ENCODE results near the gene CYRIA. TPM values are rescaled to one million over a fixed set of nuclear protein-coding genes. Genes with fewer than 3 reads are reported as not detected.

The CYRIA gene
- total and polyA plus RNA-seq, 10 of the 15 experiments (the other 5 are each of a cell fraction or from before 2014, with no cell fraction given) = 3.0 to 13.1 (median 8.5) TPM

GRCh38 chr2:16693854-16694253 lies 28.2 kb upstream of the CYRIA start:
- Histone ChIP-seq H4K20me1 (ENCODE audit: control insufficient read depth, insufficient read depth) (no peaks in the 10 kb centered on the region), H3K9ac (ENCODE audit: control insufficient read depth, insufficient read depth, low read length) (no peak overlapping the region), H3K27ac (ENCODE audit: control insufficient read depth, insufficient read depth) (no peak overlapping the region), H3K4me1 (ENCODE audit: control insufficient read depth, insufficient read depth, low read length) (no peaks in the 10 kb centered on the region), H3K4me2 (ENCODE audit: control insufficient read depth, insufficient read depth) (no peak overlapping the region), H2AFZ (ENCODE audit: control insufficient read depth, low read depth, low read length) (no peak overlapping the region), H3K9me3 (replicated peaks; ENCODE audit: control insufficient read depth, insufficient read depth, low read length) (no peaks in the 10 kb centered on the region), H3K27me3 (replicated peaks in 1 of 2; ENCODE audit: control insufficient read depth in 2 of 2, insufficient read depth in 2 of 2, low read length in 1 of 2) (no peaks in the 10 kb centered on the region), H3K79me2 (ENCODE audit: control insufficient read depth, insufficient read depth, low read length) (no peaks in the 10 kb centered on the region), H3K36me3 (ENCODE audit: control insufficient read depth in 2 of 2, insufficient read depth in 2 of 2, low read length in 1 of 2) (no peaks in the 10 kb centered on the region), H3K4me3 (no peak overlapping the region)
- ChIA-PET CTCF (no interaction called here), SMC1A (ENCODE audit: uncharacterized antibody, unreplicated experiment) (interaction anchor here (1.1 to 2.0 kb wide), 3 partner anchors 10 to 11 kb away, joined by 3 to 5 read pairs (median 4); no protein-coding TSS in a partner anchor), RAD21 (ENCODE audit: unreplicated experiment) (interaction anchor here (1.1 kb wide), 1 partner anchor 11 kb away, joined by 3 read pairs; no protein-coding TSS in a partner anchor), POLR2A (no interaction called here)
- 38% methylated on average over 4 of the region's 4 CpGs for WGBS (ENCODE audit: insufficient coverage, insufficient replicate concordance, low lambda C conversion rate, missing lambda C conversion rate)
- FAIRE-seq = no peak
- in situ Hi-C loops (cut with MboI) (no loop called here), intact Hi-C loops (cut with micrococcal nuclease; ENCODE audit: unreplicated experiment) (no loop called here)
- BruUV-seq (replicated peaks) = no TSS peak
- TF ChIP-seq RB1 (IDR thresholded peaks at IDR 0.05; ENCODE audit: borderline replicate concordance) (no peak), BMI1 (IDR thresholded peaks at IDR 0.05; ENCODE audit: borderline replicate concordance) (peak; percentile 68; the same call in 1 of the 2 replicates), PAX5 (IDR thresholded peaks at IDR 0.05; ENCODE audit: borderline replicate concordance, low read depth, low read length) (no peak), IRF5 (IDR thresholded peaks at IDR 0.05; ENCODE audit: borderline replicate concordance) (no peak), SIN3A (IDR thresholded peaks at IDR 0.05; ENCODE audit: low read depth, low read length) (no peak), HCFC1 (IDR thresholded peaks at IDR 0.05; ENCODE audit: low read length) (no peak)
- no peak for ATAC-seq
- no peak for DNase-seq (ENCODE audit: low read depth, low spot score)

GRCh38 chr2:16691261-16691660 lies 25.6 kb upstream of the CYRIA start:
- Histone ChIP-seq H3K79me2 (ENCODE audit: control insufficient read depth, insufficient read depth, low read length) (no peaks in the 10 kb centered on the region), H3K4me3 (no peak overlapping the region), H3K9me3 (replicated peaks; ENCODE audit: control insufficient read depth, insufficient read depth, low read length) (no peaks in the 10 kb centered on the region), H3K4me1 (ENCODE audit: control insufficient read depth, insufficient read depth, low read length) (no peaks in the 10 kb centered on the region), H3K36me3 (ENCODE audit: control insufficient read depth in 2 of 2, insufficient read depth in 2 of 2, low read length in 1 of 2) (no peaks in the 10 kb centered on the region), H3K27ac (ENCODE audit: control insufficient read depth, insufficient read depth) (no peak overlapping the region), H4K20me1 (ENCODE audit: control insufficient read depth, insufficient read depth) (no peaks in the 10 kb centered on the region), H2AFZ (ENCODE audit: control insufficient read depth, low read depth, low read length) (no peak overlapping the region), H3K4me2 (ENCODE audit: control insufficient read depth, insufficient read depth) (no peak overlapping the region), H3K27me3 (replicated peaks in 1 of 2; ENCODE audit: control insufficient read depth in 2 of 2, insufficient read depth in 2 of 2, low read length in 1 of 2) (no peaks in the 10 kb centered on the region; a peak in 1 of 4 replicates), H3K9ac (ENCODE audit: control insufficient read depth, insufficient read depth, low read length) (no peak overlapping the region)
- 46% methylated on average over 7 of the region's 7 CpGs for WGBS (ENCODE audit: insufficient coverage, insufficient replicate concordance, low lambda C conversion rate, missing lambda C conversion rate)
- SMC1A ChIA-PET (ENCODE audit: uncharacterized antibody, unreplicated experiment) = interaction anchor here (1.1 kb wide), 1 partner anchor 24 kb away, joined by 4 read pairs; no protein-coding TSS in a partner anchor
- ATAC-seq (no peak), FAIRE-seq (no peak), DNase-seq (ENCODE audit: low read depth, low spot score) (no peak)
- CTCF ChIA-PET = interaction anchor here (1.0 kb wide), 1 partner anchor 11 kb away, joined by 4 read pairs; no protein-coding TSS in a partner anchor
- POLR2A ChIA-PET = no interaction called here
- intact Hi-C loops (cut with micrococcal nuclease; ENCODE audit: unreplicated experiment) = no loop called here
- in situ Hi-C loops (cut with MboI) = no loop called here
- RAD21 ChIA-PET (ENCODE audit: unreplicated experiment) = no interaction called here
- BruUV-seq (replicated peaks) = no TSS peak
- no peak for TF ChIP-seq KAT2A (conservative IDR thresholded peaks at IDR 0.05; ENCODE audit: control insufficient read depth, low read depth, low read length)
- no peak for TF ChIP-seq NFYB (IDR thresholded peaks at IDR 0.05; ENCODE audit: insufficient read depth, low read depth, low read length)
- TF ChIP-seq SIX5 (IDR thresholded peaks at IDR 0.05; ENCODE audit: low read depth, low read length, severe bottlenecking) = no peak
- no peak for TF ChIP-seq IRF5 (IDR thresholded peaks at IDR 0.05; ENCODE audit: borderline replicate concordance)
- no peak for TF ChIP-seq CEBPB (IDR thresholded peaks at IDR 0.05; ENCODE audit: borderline replicate concordance in 1 of 2, low read depth in 2 of 2, low read length in 2 of 2)
- no peak for TF ChIP-seq JUND (IDR thresholded peaks at IDR 0.05; ENCODE audit: low read depth, low read length)
- TF ChIP-seq MLLT1 (IDR thresholded peaks at IDR 0.05) = no peak
- TF ChIP-seq BRCA1 (IDR thresholded peaks at IDR 0.05; ENCODE audit: low read depth, low read length) = no peak
- TF ChIP-seq CREB1 (IDR thresholded peaks at IDR 0.05; ENCODE audit: low read depth) = no peak
